Activated CD8-positive, alpha-beta memory T cell treated with anti-CD3 and anti-CD28 coated beads for 1 hour (primary cell): ENCODE measurements around the gene POLR3K.

Experiments
- DNase-seq, 2 donors: peaks; one replicate each; pipeline ENCODE4 v3.0.0-alpha.2; 2020; ENCODE audit warnings: low read depth in 1 of 2; ENCODE audit errors: extremely low read depth in 1 of 2

Gene POLR3K

DNA sequence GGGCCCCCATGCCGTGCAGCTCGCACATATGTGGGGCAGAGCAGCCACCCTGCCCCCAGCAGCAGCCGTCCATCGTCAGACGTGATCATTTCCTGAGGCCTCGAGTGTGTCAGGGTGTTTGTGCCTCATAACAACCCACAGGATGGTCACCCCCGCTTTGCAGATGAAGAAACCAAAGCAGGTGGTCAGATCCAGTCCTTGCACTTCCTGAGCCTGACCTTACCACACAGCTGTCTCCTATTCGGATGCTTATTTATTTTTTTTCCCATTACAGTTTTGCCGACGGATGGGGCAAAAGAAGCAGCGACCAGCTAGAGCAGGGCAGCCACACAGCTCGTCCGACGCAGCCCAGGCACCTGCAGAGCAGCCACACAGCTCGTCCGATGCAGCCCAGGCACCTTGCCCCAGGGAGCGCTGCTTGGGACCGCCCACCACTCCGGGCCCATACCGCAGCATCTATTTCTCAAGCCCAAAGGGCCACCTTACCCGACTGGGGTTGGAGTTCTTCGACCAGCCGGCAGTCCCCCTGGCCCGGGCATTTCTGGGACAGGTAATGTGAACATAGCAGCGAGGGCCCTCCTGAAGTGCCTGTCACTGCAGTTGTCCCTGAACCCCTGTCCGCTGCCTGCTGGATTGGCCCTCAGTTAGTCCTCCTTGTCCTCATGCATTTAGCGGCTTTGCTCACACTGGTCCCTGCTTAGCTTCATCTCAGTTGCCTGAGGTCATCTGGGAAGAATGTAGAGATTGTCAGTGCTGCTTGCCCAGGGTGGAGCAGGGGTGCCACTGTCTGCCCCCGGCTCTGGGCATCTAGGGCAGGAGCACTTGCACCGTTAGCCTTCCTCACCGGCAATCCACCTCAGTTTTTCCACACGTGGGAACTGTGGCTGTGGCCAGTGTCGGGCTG, 26.0 kb upstream of the POLR3K start:
- DNase-seq = no peak

GRCh38 chr16:78444-79150, 25.2 kb upstream of the POLR3K start:
- DNase-seq = no peak

DNA sequence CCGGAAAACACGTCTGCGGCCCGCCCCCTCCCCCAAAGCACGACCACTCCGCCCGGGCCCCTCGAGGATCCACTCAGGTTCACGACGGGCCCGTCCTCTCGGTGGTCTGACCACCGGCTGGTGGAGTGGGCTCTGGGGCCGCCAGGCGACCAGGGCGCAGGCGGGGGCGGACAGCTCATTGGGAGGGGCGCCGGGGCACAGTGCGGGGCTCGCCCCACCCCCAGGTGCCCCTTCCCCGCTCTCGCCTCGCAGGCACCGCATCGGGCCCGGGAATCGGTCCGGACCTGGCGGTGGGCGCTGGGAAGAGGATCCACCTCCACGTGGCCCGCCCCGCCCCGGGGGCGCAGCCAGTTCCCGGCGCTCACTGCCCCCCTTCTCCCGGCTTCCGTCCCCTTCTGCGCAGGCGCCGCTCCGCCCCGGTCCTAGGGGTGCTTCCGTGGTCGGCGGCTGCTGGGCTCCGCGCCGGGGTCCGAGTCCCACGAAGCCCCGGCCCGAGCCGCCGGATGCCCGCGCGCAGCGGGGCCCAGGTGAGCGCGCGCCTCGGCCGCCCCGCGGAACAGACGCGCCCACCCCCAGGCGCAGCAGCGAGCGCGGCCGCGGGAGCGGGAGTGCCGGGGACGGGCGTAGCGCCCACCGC, 24.5 kb upstream of the POLR3K start, which contains the start of gene MPG:
MPG (plus strand) TSS at position 419 of the 637 bp plus-strand sequence; CDS start at position 504, 85 bp downstream.
- DNase-seq = peak; percentile 32 to 72

- no peak for DNase-seq
Measured at GRCh38 chr16:77273-77806, 23.9 kb upstream of the POLR3K start.

DNA sequence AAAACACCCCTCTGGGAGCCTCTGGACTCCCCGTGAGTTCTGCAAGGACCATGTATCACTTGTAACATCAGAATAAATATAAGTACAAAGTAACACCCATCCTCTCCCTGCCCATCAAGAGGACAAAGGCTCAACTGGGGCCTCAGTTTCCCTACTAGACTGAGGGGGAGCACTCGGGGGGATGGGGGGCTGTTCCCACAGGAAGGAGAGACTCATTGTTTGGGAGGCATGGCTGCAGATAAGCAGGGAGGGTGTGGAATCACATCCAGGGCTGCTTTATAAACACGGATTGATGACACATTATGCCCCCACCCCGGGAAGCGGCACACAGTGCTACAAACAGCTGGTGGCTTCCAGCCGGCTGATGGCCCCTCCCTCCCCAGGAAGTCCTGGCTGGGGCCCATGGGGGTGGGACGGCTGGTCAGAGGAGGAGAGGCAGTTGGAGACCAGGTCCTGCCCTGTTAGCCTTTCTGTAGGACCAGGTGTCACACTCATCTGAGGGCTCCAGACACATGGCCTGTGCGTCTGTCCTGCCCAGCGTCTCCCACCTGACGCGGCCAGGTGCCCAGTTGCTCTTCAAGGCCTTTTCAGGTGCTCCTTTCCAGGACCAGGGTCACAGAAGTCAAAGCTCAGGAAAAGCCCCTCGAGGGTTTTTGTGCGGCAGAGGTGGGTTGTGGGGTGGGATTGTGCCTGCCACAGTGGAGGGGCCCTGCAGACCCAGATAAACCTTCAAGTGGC, 23.3 kb upstream of the POLR3K start:
- no peak for DNase-seq

- no peak for DNase-seq
Measured at GRCh38 chr16:75580-76501, 22.4 kb upstream of the POLR3K start.

- DNase-seq = no peak
Measured at GRCh38 chr16:74747-75334, 21.4 kb upstream of the POLR3K start.

- no peak for DNase-seq
Measured at GRCh38 chr16:74051-74746, 20.8 kb upstream of the POLR3K start.

- DNase-seq = no peak
Measured at GRCh38 chr16:72561-73548, 19.4 kb upstream of the POLR3K start, which contains the start of gene RHBDF1. TSS of gene RHBDF1 (minus strand) at chr16:72631. CDS start at chr16:65015, 7,616 bp downstream.

DNA sequence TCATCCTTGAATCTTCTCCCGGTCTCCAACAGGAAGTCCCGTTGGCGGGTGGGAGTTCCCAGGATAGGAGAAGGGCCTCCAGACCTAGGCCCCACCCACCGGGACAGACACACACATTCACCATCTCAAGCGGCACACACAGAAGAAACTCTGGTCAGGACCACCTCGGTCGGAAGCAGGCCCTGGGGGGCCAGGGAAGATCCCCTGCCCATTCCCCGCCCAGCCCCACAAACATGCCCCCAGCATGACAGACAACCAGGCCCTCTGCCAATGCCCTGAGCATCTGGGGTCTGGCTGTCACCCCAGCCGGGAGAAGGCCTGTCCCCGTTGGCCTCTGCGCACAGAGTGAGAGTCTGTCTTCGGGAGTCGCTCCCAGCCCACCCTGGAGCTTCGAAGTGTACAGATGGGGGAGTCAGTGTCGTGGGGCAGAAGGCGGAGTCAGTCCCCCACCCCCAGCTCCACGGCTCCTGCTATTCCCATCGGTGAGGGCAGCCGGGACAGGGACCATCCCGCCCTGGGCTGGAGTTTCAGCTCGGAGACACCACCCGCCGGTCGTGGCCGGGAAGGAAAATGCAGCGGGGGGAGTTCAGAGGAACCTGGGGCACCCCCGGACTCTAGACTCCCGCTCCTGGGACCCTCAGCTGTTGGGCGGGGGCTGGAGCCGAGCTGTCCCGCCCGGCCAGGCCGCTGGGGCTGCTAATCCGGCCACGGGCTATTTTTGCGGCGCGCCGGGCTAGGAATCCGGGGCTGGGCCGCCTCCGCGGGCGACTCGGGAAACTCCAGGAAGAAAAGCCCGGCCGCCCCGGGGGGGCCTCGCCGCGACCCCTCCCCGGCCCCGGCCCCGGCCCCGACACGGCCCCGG, 18.4 kb upstream of the POLR3K start:
- no peak for DNase-seq

DNA sequence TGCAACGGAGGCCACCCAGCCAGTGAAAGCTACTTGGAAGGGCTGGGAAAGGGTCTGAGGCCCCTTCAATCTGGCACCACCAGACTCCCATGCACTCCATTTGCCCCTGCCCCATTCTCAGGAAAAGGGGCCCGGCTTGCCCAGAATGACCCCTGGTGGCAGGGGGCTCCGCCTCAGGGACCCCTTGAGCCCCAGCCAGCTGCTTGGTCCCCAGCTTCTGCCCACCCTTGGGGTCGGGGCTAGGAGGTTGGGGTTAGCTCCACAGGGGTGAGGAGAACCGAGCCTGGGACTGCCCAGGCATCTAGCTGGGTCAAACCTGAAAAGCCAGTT, 17.8 kb upstream of the POLR3K start:
- DNase-seq = no peak

DNA sequence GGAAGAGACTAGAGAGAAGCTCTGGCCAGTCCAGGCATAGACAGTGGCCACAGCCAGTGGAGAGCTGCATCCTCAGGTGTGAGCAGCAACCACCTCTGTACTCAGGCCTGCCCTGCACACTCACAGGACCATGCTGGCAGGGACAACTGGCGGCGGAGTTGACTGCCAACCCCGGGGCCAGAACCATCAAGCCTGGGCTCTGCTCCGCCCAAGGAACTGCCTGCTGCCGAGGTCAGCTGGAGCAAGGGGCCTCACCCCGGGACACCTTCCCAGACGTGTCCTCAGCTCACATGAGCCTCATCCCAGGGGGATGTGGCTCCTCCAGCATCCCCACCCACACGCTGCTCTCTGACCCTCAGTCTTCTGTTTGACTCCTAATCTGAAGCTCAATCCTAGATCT, 15.8 kb upstream of the POLR3K start:
- DNase-seq = no peak

DNA sequence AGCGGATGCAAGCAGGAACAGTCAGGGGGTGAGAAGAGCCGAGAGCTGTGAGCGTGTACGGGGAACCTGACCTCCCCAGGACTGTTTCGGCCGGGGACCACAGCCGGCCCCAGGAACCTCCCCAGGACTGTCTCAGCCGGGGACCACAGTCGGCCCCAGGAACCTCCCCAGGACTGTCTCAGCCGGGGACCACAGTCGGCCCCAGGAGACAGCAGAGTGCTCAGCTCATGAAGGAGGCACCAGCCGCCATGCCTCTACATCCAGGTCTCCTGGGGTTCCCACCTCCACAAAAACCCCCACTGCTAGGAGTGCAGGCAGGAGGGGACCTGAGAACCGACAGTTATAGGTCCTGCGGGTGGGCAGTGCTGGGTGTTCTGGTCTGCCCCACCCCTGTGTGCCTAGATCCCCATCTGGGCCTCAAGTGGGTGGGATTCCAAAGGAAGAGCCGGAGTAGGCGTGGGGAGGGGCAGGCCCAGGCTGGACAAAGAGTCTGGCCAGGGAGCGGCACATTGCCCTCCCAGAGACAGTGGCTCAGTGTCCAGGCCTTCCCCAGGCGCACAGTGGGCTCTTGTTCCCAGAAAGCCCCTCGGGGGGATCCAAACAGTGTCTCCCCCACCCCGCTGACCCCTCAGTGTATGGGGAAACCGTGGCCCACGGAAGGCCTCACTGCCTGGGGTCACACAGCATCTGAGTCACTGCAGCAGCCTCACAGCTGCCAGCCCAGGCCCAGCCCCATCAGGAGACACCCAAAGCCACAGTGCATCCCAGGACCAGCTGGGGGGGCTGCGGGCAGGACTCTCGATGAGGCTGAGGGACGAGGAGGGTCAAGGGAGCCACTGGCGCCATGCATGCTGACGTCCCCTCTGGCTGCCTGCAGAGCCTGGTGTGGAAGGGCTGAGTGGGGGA, 14.7 kb upstream of the POLR3K start:
- DNase-seq = no peak

DNA sequence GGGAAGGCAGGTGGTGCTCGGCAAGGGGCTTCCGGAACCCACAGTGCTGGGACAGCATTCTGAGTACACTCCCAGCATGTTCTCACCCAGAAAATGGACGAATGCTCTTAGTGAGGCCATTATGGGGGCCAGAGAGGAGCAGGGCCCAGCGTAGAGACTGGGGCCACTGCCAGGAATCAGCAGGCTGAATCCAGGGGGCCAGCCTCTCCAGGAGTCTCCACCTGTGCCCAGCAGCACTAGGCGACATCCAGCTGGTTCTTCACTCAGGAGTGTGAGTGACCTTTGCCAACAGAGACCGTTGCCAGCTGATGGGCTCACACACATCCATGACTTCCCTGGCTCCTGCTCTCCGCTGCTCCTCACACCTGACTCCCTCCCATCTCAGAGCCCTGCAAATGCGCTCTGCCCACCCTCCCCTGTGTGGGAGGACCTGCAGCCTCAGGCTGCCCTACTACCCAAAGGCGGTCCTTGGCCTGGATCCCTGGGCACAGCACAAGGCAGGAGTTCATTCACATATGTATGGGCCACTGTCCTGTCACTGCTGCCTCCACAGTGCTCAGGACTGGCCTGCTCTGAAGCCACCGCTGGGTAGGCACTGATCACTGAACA, 13.9 kb upstream of the POLR3K start:
- no peak for DNase-seq
